Mucosa of descending colon (tissue), 3 donors: ENCODE results near the gene PLD1. TPM values are rescaled to one million over a fixed set of nuclear protein-coding genes. Genes with fewer than 3 reads are reported as not detected.

Experiments used
- ATAC-seq: fragments of 200-7000 bp; cut with Tn5 transposase; one replicate; pipeline ENCODE4 v1.9.1; 2020; ENCODE audit warnings: mild to moderate bottlenecking, moderate library complexity
- DNase-seq, 3 donors: peaks; one replicate each; pipeline ENCODE4 v3.0.0-alpha.2; 2020
- H3K36me3 ChIP-seq: fragments of 200-600 bp; one replicate; pipeline ENCODE4 v1.8.0; 2021; ENCODE audit warnings: low read depth, mild to moderate bottlenecking
- H3K4me1 ChIP-seq: fragments of 200-600 bp; one replicate; pipeline ENCODE4 v1.8.0; 2021; ENCODE audit warnings: low read depth, mild to moderate bottlenecking
- H3K4me3 ChIP-seq: fragments of 200-600 bp; one replicate; pipeline ENCODE4 v1.8.0; 2021; ENCODE audit warnings: mild to moderate bottlenecking
- H3K9me3 ChIP-seq: fragments of 200-600 bp; one replicate; pipeline ENCODE4 v1.8.0; 2021; ENCODE audit warnings: mild to moderate bottlenecking
- CTCF ChIP-seq: fragments of 200-600 bp; IDR thresholded peaks from one replicate; pipeline ENCODE4 v1.8.0; 2022; ENCODE audit warnings: antibody characterized with exemption, mild to moderate bottlenecking
- intact Hi-C, 2 donors: fragments of 100-400 bp; cut with DNase I in 1 of 2; cut with micrococcal nuclease in 1 of 2; formaldehyde crosslinking; loops; one replicate each; pipeline versions ENCODE4 v1.11.0 to v1.11.1; 2022; cut with DNase I, micrococcal nuclease
- total RNA-seq, 3 donors: library from RNA; stranded (reverse); fragmentation: NEBNext Ultra II Directional in 2 of 3; extraction: Animal tissue kit (Norgen Biotek cat#: 25700) in 2 of 3; gene quantifications; one replicate each; pipeline versions ENCODE4 v1.2.1 to v1.2.4, GENCODE V29; 2021 to 2023
- donor health status: DM: no; HTN: no; CAD: no; lungs with moderate emphysema.
- donor health status: DM: no; HTN: no; CAD: no.
- donor health status: DM: no; HTN: yes; CAD: no.

Gene PLD1
- total RNA-seq, 3 donors from 2014 or later, result 46.6 to 105 (median 65.1) TPM

DNA sequence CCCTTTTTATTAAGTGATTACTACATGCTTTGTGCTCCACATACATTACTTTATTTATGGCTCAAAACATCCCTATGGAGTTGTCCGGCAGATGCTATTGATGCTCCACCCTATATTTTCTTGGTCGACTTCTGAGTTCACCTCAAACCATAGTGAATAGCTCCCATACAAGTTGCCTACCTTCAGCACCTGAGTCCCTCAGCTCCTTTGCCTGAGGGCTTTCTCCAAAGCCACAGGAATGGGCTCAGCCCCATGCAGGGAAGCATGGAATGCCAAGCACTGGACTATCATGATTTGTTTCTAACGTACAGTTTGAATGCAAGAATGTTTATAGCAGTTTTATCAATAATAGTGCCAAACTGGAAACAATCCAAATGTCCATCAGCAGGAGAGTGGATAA, 225.2 kb downstream of the PLD1 start:
- no peaks in the 10 kb centered on the region for H3K36me3 ChIP-seq
- intact Hi-C loops, result no loop called here
- no peak for TF ChIP-seq CTCF
- no peak overlapping the region for H3K4me3 ChIP-seq
- H3K4me1 ChIP-seq, result no peaks in the 10 kb centered on the region
- H3K9me3 ChIP-seq, result no peaks in the 10 kb centered on the region
- DNase-seq (no peak), ATAC-seq (no peak)

- Histone ChIP-seq H3K4me1 (no peaks in the 10 kb centered on the region), H3K4me3 (no peak overlapping the region), H3K36me3 (no peaks in the 10 kb centered on the region), H3K9me3 (no peaks in the 10 kb centered on the region)
- DNase-seq (no peak), ATAC-seq (no peak)
- TF ChIP-seq CTCF, result no peak
- intact Hi-C loops, result no loop called here
Observed at GRCh38 chr3:171584100-171584499, 226.2 kb downstream of the PLD1 start.

GRCh38 chr3:171574556-171575240, 235.6 kb downstream of the PLD1 start:
- no peaks in the 10 kb centered on the region for H3K9me3 ChIP-seq
- no peak for TF ChIP-seq CTCF
- intact Hi-C loops, result no loop called here
- no peaks in the 10 kb centered on the region for H3K4me1 ChIP-seq
- ATAC-seq, result no peak
- no peaks in the 10 kb centered on the region for H3K36me3 ChIP-seq
- no peak for DNase-seq
- H3K4me3 ChIP-seq, result no peak overlapping the region

- ATAC-seq, result no peak
- no peaks in the 10 kb centered on the region for H3K9me3 ChIP-seq
- intact Hi-C loops, result loop anchor here (5.0 to 10.0 kb wide), 3 partner anchors 385 to 607 kb away; no protein-coding TSS in a partner anchor
- DNase-seq, result no peak
- no peak for TF ChIP-seq CTCF
- no peak overlapping the region for H3K4me3 ChIP-seq
- no peaks in the 10 kb centered on the region for H3K4me1 ChIP-seq
- no peaks in the 10 kb centered on the region for H3K36me3 ChIP-seq
Observed at GRCh38 chr3:171569571-171570132, 240.6 kb downstream of the PLD1 start.

DNA sequence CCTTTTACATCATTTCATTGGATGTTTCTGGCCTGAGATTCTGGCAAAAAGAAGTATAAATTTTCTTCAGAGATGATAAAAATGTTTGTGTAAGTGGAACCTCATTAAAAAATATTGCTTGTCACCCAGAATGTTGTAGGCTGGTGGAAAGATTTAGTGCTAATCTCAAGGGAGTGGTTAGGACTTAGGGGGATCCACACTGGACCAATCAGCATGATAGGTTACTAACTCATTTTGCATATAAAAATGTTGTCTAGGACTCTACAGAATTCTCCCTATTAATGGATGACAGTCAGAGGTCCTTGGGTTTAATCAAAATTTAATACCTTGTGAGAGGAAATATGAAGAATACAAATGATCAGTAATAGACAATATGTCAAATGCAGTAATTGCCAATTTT, 241.5 kb downstream of the PLD1 start:
- Histone ChIP-seq H3K36me3 (no peaks in the 10 kb centered on the region), H3K4me3 (no peak overlapping the region), H3K4me1 (no peaks in the 10 kb centered on the region), H3K9me3 (no peaks in the 10 kb centered on the region)
- DNase-seq (no peak), ATAC-seq (no peak)
- TF ChIP-seq CTCF, result no peak
- intact Hi-C loops, result loop anchor here (5.0 to 10.0 kb wide), 3 partner anchors 384 to 606 kb away; no protein-coding TSS in a partner anchor
